NCI-H446 treated with DMSO at 0.1 percent for 48 hours (cell line): ENCODE measurements around the gene TMEM25.
"Not testable (repeated sequence)": the region's sequence is repeated elsewhere in the genome, so short reads cannot be mapped to it uniquely, and the experiment has no call there.

Source experiments
- DNase-seq: peaks from one replicate; lab custom pipeline; 2025; lab: John Stamatoyannopoulos, UW

TMEM25 gene

DNA sequence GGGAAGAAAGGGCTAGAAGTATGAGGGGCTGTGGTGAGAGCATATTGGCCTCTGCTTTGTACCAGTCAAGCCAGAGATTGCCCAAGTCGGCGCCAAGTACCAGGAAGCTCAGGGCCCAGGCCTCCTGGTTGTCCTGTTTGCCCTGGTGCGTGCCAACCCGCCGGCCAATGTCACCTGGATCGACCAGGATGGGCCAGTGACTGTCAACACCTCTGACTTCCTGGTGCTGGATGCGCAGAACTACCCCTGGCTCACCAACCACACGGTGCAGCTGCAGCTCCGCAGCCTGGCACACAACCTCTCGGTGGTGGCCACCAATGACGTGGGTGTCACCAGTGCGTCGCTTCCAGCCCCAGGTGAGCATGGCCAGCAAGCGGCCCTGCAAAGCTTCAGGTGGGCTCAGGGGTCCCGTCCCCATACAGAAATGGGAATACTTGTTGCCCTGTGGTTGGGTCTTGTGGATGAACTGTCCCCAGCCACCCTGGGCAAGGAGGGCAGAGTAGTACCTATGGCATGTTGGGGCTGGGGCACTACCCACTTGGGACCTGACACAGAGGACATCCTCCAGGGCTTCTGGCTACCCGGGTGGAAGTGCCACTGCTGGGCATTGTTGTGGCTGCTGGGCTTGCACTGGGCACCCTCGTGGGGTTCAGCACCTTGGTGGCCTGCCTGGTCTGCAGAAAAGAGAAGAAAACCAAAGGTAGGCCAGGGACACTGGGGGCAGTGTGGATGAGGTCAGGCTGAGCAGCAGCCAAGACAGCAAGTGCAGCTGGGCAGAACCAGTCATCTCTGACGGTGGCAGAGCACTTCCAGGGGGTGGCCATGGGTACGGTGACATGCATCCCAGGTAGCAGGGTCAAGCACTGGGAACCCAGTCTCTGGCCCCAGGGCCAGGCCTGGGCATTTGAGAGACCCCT lies 2.1 kb downstream of the TMEM25 start:
- DNase-seq: no peak

DNA sequence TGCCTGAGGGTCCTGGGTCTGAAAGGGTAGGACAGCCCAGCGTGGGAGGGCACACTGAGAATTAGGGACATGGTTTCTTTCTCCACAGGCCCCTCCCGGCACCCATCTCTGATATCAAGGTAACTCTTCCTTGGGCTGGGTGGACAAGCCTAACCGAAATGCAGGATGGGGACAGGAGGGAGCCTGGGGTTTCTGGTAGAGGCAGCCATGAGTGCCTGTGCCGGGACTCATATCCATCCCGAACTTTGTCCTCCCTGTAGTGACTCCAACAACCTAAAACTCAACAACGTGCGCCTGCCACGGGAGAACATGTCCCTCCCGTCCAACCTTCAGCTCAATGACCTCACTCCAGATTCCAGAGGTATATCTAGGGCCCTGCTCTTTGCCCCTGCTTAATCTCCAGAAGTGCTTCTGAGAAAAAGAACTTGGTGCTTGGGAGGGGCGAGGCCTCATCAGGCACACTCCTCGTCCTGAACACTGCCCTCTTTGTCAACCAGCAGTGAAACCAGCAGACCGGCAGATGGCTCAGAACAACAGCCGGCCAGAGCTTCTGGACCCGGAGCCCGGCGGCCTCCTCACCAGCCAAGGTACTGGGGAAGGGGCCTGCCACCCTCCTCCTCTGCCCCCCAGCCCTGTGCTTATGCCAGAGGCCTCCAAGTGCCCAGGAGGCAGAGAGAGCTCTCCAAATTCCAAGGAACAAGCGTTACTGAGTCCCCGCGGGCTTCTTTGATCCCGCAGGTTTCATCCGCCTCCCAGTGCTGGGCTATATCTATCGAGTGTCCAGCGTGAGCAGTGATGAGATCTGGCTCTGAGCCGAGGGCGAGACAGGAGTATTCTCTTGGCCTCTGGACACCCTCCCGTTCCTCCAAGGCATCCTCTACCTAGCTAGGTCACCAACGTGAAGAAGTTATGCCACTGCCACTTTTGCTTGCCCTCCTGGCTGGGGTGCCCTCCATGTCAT lies 3.1 kb downstream of the TMEM25 start:
- no peak for DNase-seq

- DNase-seq: no peak
Observed at GRCh38 chr11:118535261-118535660, 4.3 kb downstream of the TMEM25 start.

DNA sequence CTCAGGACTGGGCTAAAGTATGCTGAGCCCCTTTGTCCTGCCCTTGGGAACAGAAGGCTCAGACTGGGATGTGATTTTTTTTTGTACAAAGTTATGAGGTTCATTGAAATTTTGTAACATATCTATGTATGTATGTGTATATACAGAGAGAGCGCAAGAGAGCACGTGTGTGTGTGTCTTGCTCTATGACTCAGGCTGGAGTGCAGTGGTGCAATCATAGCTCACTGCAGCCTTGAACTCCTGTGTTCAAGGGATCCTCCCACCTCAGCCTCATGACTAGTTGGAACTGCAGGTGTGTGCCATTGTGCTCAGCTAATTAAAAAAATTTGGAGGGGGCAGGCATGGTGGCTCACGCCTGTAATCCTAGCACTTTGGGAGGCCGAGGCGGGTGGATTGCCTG lies 5.7 kb downstream of the TMEM25 start:
- no peak for DNase-seq

GRCh38 chr11:118537409-118537980 lies 6.5 kb downstream of the TMEM25 start:
- no peak for DNase-seq

GRCh38 chr11:118544010-118544646 lies 13.1 kb downstream of the TMEM25 start:
- no peak for DNase-seq

DNA sequence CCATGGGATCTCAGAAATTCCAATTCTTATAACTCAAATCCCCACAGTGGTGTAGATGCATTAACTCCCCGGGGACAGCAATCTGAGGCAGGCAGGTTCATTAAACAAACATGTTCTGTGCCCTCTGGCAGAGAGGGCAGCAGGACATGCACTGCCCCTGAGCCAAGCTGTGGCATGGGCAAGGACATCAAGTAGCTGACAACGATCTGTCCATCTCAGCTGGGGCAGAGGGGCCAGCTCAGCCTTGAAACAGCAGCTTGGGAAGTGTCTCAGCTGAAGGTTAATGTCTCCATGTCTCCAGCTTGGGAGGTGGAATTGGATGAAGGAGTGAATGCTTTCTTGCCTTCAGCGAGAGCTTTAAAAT lies 13.6 kb downstream of the TMEM25 start:
- DNase-seq: no peak

DNA sequence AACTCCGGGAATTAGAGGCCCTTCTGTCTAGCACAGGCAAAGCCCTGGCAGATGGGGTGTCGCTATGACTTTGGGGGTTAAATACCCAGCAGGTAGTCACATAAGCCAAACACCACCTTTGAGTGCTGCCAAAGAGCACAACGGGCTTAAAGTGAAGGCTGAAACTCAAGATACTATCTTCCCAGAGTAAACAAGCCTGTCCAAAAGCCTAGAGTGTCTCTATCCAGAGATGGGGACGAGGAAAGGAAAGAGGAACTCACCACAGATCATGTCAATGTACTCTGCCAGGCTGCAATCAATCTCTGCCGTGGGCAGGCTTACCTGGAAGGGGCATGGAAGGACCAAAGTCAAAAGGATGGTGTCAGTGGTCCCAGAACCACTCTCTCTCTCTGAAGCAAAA lies 14.5 kb downstream of the TMEM25 start:
- DNase-seq: no peak

DNA sequence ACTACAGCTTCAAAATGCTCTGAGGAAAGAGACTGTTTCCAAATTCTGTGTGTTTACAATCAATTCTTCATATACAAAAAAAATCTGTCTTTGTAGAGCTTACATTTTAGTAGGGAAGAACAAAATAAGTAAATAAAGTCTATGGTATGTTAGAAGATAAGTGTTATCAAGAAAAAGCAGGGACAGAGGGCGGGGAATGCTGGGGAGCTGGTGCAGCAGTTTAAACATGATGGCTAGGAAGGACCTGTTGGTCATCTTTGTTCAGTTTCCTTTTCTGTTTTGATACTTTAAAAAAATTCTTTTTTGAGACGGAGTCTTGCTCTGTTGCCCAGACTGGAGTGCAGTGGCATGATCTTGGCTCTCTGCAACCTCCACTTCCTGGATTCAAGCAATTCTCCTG lies 16.1 kb downstream of the TMEM25 start:
- no peak for DNase-seq

- no peak for DNase-seq
Observed at GRCh38 chr11:118552341-118552740, 21.3 kb downstream of the TMEM25 start.

GRCh38 chr11:118560806-118561205 lies 29.8 kb downstream of the TMEM25 start:
- DNase-seq: no peak

- DNase-seq: peak; percentile 22
Observed at GRCh38 chr11:118565051-118565450, 34.1 kb downstream of the TMEM25 start.

DNA sequence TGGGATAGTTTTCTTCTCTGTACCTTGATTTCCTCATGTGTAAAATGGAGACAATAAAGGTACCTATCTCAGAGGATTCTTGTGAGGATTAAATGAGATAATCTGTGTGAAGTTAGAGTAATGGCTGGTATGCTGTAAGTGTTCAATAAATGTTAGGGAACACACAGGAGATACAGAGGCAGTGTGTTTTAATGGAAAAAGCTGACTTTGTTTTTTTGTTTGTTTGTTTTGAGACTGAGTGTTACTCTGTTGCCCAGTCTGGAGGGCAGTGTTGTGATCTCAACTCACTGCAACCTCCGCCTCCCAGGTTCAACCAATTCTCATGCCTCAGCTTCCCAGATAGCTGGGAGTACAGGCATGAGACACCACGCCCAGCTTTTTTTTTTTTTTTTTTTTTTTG lies 38.7 kb downstream of the TMEM25 start:
- DNase-seq: no peak

DNA sequence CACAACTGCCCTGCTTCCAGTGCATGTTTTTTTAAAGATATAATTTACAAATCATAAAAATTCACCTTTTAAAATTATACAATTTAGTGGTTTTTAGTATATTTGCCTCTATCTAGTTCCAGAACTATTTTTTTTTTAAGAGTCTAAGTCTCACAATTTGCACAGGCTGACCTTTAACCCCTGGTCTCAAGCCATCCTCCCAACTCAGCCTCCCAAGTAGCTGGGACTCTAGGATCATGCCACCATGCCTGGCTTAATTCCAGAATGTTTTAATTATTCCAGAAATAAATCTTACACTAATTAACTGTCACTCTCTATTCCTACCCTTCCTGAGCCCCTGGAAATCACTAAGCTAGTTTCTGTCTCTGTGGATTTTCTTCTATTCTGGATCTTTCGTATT lies 39.8 kb downstream of the TMEM25 start:
- DNase-seq: no peak

DNA sequence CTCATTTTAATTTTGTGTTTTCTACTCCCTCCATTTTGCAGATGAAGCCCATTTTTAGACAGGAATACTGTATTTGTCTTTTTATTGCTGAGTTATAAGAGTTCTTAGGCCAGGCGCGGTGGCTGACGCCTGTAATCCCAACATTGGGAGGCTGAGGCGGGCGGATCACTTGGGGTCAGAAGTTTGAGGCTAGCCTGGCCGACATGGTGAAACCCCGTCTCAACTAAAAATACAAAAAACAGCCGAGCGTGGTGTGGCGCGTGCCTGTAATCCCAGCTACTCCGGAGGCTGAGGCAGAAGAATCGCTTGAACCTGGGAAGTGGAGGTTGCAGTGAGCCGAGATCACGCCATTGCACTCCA lies 40.7 kb downstream of the TMEM25 start:
- not testable (repeated sequence) for DNase-seq

DNA sequence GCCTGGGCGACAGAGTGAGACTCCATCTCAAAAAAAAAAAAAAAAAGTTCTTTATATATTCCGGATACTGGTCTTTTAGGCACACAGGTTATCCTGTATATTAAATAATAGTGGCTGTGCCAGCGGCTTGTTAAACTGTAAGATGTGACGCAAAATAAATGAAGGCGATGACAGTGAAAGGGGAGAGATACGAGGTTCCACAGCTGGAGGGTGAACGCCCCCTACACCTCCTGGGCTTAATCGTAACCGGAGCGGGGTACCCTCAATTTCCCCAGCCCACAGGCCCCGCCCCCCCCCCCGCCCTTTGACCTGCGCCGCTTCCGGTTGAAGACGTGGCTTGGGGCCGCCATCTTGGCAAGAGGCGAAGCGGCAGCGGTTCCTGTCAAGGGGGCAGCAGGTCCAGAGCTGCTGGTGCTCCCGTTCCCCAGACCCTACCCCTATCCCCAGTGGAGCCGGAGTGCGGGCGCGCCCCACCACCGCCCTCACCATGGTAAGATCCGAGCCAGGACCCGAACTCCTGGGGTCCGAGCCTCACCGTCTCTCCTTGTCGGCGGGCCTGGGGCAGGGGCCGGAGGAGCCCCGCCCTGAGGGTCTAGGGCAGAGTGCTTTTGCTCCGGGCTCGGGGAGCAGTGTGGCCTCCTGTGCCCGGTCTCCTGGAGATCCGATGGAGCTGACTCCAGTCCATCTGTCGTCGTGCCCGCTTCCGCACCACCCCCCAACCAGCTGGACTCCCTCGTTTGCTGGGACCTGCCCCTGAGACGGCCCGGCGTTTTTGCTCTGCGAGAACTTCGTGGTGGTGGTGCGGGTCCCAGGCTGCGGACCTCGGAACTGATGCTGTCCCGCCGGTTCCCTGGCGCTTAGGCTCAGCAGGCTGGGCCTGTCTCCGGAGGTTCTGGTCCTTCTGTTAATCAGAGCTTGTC lies 41.3 kb downstream of the TMEM25 start, which contains the start of gene ARCN1:
ARCN1 (plus strand) TSS at position 349 of the 920 bp plus-strand sequence; CDS start at position 488, 139 bp downstream.
- peak; percentile 46 for DNase-seq

DNA sequence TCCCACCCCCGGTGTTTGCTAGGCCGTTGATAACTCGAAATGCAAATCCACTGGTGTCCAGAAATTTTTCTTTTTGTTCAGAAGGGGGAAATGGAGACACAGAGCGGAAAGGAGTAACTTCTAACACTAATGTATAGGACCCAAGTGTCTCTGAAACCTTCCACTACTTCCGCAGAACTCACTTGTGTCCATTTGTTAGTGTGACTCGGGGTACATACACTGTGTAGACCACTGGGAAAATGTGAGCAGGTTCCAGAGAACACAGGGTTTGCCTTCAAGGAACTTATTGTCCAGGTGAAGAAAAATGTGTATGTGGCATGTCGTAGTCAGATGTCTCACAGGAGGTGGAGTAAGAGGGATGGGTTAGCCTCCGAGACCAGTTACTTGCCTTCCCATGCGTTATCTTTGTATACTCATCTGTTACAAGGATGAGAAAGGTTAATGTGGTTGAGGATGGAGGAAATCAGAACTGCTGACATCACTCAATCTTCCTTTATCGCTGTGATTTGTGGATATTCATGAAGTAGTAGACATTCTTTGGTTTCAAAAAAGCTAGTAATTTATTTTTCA lies 42.1 kb downstream of the TMEM25 start:
- no peak for DNase-seq

DNA sequence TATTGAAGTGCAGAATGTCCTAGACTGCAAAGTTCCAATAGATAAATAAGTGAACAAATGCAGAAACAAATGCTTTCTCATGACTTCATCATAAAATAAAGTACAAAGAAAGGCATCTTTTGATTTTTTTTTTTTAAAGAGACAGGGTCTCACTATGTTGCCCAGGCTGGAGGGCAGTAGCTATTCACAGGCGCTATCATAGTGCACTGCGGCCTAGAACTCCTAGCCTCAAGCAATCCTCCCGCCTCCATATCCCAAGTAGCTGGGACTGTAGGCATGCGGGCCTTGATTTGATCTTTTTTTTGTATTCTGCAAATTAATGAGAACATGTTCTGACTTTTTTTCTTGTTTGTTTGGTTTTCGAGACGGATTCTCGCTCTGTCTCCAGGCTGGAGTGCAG lies 43.6 kb downstream of the TMEM25 start:
- no peak for DNase-seq

DNA sequence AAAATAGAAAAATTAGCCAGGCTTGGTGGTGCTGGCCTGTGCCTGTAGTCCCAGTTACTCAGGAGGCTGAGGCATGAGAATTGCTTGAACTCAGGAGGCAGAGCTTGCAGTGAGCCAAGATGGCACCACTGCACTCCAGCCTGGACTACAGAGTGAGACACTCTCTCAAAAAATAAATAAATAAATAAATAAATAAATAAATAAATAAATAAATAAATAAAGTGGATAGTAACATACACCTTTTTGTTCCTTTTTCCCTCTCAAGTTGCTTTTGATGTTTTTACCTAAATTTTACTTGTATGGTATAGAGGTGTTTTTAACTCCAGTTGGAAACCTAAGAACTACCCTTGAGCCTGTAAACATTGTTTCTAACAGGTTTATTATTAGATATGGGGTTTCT lies 47.0 kb downstream of the TMEM25 start:
- DNase-seq: not testable (repeated sequence)

DNA sequence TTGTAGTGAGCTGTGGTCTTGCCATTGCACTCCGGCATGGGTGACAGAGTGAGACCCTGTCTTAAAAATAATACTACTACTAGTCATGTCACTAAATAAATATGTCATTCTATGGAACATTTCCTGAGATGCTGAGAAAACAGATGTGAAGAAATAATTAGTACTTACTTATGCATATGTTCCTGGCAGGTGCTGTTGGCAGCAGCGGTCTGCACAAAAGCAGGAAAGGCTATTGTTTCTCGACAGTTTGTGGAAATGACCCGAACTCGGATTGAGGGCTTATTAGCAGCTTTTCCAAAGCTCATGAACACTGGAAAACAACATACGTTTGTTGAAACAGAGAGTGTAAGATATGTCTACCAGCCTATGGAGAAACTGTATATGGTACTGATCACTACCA lies 50.1 kb downstream of the TMEM25 start:
- no peak for DNase-seq
